Stimulated activated naive B cell treated with anti-CD40 and anti-IgM and Interleukin-4, amounts not matched to agents 10 μg/mL and 1 μg/mL and 100 μg/mL, for 72 hours (primary cell): ENCODE results near the gene HOXA5.

ENCODE experiments used
- ATAC-seq, 2 donors: fragments of 150-1000 bp; cut with Tn5 transposase; replicated peaks; 2 replicates each; pipeline ENCODE4 v1.10.0; 2021; ENCODE audit warnings: moderate library complexity in 1 of 2
- DNase-seq: peaks from one replicate; pipeline ENCODE4 v3.0.0; 2021
- H3K27ac Mint-ChIP-seq: one replicate; pipeline ENCODE4 v1.8.0; 2022; ENCODE audit warnings: mild to moderate bottlenecking, mixed read lengths
- H3K27me3 Mint-ChIP-seq, 2 donors: one replicate each; pipeline ENCODE4 v1.8.0; 2022; ENCODE audit warnings: mixed read lengths in 2 of 2
- H3K36me3 Mint-ChIP-seq, 2 donors: one replicate each; pipeline ENCODE4 v1.8.0; 2022; ENCODE audit warnings: mixed read lengths in 2 of 2, mild to moderate bottlenecking in 1 of 2
- H3K4me1 Mint-ChIP-seq, 2 donors: one replicate each; pipeline ENCODE4 v1.8.0; 2022; ENCODE audit warnings: mixed read lengths in 2 of 2, mild to moderate bottlenecking in 1 of 2
- H3K4me3 Mint-ChIP-seq, 2 donors: one replicate each; pipeline ENCODE4 v1.8.0; 2022; ENCODE audit warnings: mild to moderate bottlenecking in 2 of 2, mixed read lengths in 2 of 2, moderate library complexity in 1 of 2
- H3K9me3 Mint-ChIP-seq, 2 donors: one replicate each; pipeline ENCODE4 v1.8.0; 2022; ENCODE audit warnings: mixed read lengths in 2 of 2, mild to moderate bottlenecking in 1 of 2

HOXA5 gene

DNA sequence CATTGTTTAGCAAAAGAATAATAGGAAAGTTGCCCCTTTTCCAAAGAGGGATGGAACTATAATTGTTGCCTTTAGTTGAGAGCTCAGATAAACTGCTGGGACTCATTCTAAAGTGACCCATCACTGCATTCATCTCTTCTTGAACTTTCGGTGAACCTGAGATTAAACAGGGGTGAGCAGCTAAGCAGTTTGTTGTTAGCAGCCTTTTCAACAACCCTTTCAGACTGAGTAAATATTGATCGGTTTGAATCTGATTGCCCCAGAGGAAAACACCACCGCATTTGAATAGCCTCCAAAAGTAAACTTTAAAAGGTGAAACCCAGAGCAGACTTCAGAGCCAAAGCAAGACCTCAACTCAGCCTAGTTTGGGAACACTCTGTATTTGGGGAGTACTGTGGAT lies 52.4 kb downstream of the HOXA5 start:
- no peak for DNase-seq
- Mint-ChIP-seq H3K4me3 (no peak overlapping the region), H3K36me3 (peaks cover 0 to 5% of the 10 kb centered on the region in 2 donors), H3K27me3 (peaks cover 75 to 89% of the 10 kb centered on the region in 2 donors), H3K27ac (no peak overlapping the region), H3K4me1 (peaks cover 11 to 26% of the 10 kb centered on the region in 2 donors), H3K9me3 (peaks cover 0 to 2% of the 10 kb centered on the region in 2 donors)
- ATAC-seq = no peak
